Measurements from ENCODE around the gene TOP2A. TPM values are rescaled to one million over a fixed set of nuclear protein-coding genes. Genes with fewer than 3 reads are reported as not detected.
"Not testable (repeated sequence)": the region's sequence is repeated elsewhere in the genome, so short reads cannot be mapped to it uniquely, and the experiment has no call there.

The TOP2A gene
- total and polyA plus RNA-seq, 2 donors (not counting 1 experiment from before 2014, with no cell fraction given), result 39.2 to 41.6 TPM

GRCh38 chr17:40412880-40413279 is 4.8 kb downstream of the TOP2A start:
- H3K27me3 ChIP-seq (ENCODE audit: control insufficient read depth, insufficient read depth, low read length), result no peaks in the 10 kb centered on the region
- no peak overlapping the region for H2AFZ ChIP-seq (ENCODE audit: low read length)
- no peaks in the 10 kb centered on the region for H3K9me3 ChIP-seq (ENCODE audit: control insufficient read depth, insufficient read depth, low read depth, low read length)
- H3K9ac ChIP-seq (ENCODE audit: insufficient read depth, low read length), result no peak overlapping the region
- H3K27ac ChIP-seq (ENCODE audit: insufficient read depth, low read length), result no peak overlapping the region
- peaks cover 2% of the 10 kb centered on the region for H3K36me3 ChIP-seq (ENCODE audit: control insufficient read depth, insufficient read depth, low read length)
- peaks cover 36% of the 10 kb centered on the region for H3K79me2 ChIP-seq (ENCODE audit: control insufficient read depth, insufficient read depth, low read length)
- no peaks in the 10 kb centered on the region for H4K20me1 ChIP-seq (ENCODE audit: control insufficient read depth, extremely low read depth, insufficient read depth, low read length)
- DNase-seq (ENCODE audit: low read depth in 2 of 2), result no peak
- H3K4me2 ChIP-seq (ENCODE audit: extremely low read depth, insufficient read depth, low read length), result no peak overlapping the region
- H3K4me1 ChIP-seq (ENCODE audit: control insufficient read depth, extremely low read depth, insufficient read depth, low read length), result peaks cover 5% of the 10 kb centered on the region
- no peak overlapping the region for H3K4me3 ChIP-seq (replicated peaks in 1 of 4; ENCODE audit: control extremely low read depth in 1 of 4, insufficient read depth in 1 of 4, low read depth in 3 of 4, low read length in 4 of 4)
- TF ChIP-seq, protein P1, sequence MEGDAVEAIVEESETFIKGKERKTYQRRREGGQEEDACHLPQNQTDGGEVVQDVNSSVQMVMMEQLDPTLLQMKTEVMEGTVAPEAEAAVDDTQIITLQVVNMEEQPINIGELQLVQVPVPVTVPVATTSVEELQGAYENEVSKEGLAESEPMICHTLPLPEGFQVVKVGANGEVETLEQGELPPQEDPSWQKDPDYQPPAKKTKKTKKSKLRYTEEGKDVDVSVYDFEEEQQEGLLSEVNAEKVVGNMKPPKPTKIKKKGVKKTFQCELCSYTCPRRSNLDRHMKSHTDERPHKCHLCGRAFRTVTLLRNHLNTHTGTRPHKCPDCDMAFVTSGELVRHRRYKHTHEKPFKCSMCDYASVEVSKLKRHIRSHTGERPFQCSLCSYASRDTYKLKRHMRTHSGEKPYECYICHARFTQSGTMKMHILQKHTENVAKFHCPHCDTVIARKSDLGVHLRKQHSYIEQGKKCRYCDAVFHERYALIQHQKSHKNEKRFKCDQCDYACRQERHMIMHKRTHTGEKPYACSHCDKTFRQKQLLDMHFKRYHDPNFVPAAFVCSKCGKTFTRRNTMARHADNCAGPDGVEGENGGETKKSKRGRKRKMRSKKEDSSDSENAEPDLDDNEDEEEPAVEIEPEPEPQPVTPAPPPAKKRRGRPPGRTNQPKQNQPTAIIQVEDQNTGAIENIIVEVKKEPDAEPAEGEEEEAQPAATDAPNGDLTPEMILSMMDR (conservative IDR thresholded peaks at IDR 0.05 in 1 of 2, IDR thresholded peaks at IDR 0.05 in 1 of 2; ENCODE audit: low read depth in 1 of 2, low read length in 2 of 2), result no peak
- TF ChIP-seq EZH2 (IDR thresholded peaks at IDR 0.05; ENCODE audit: low read length, missing control alignments), result no peak

DNA sequence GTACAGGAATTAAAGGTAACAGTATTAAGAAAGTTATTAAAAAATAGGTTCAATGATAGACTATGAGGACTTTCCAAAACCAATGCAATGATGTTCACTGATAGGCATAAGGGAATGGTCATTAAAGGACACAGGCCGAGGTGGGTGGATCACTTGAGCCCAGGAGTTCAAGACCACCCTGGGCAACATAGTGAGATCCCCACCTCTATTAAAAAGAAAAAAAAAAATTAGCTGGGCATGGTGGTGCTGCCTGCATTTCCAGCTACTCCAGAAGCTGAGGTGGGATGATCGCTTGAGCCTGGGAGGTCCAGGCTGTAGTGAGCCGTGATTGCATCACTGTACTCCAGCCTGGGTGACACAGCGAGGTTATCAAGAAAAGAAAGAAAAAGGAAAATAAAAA is 5.9 kb downstream of the TOP2A start:
- peaks cover 5% of the 10 kb centered on the region for H3K4me1 ChIP-seq (ENCODE audit: control insufficient read depth, extremely low read depth, insufficient read depth, low read length)
- peaks cover 2% of the 10 kb centered on the region for H3K36me3 ChIP-seq (ENCODE audit: control insufficient read depth, insufficient read depth, low read length)
- H4K20me1 ChIP-seq (ENCODE audit: control insufficient read depth, extremely low read depth, insufficient read depth, low read length), result no peaks in the 10 kb centered on the region
- no peak overlapping the region for H2AFZ ChIP-seq (ENCODE audit: low read length)
- TF ChIP-seq, protein P1 (conservative IDR thresholded peaks at IDR 0.05 in 1 of 2, IDR thresholded peaks at IDR 0.05 in 1 of 2; ENCODE audit: low read depth in 1 of 2, low read length in 2 of 2), result no peak
- TF ChIP-seq EZH2 (IDR thresholded peaks at IDR 0.05; ENCODE audit: low read length, missing control alignments), result no peak
- H3K4me2 ChIP-seq (ENCODE audit: extremely low read depth, insufficient read depth, low read length), result no peak overlapping the region
- no peak for DNase-seq (ENCODE audit: low read depth in 2 of 2)
- H3K9me3 ChIP-seq (ENCODE audit: control insufficient read depth, insufficient read depth, low read depth, low read length), result no peaks in the 10 kb centered on the region
- no peak overlapping the region for H3K4me3 ChIP-seq (replicated peaks in 1 of 4; ENCODE audit: control extremely low read depth in 1 of 4, insufficient read depth in 1 of 4, low read depth in 3 of 4, low read length in 4 of 4)
- no peak overlapping the region for H3K9ac ChIP-seq (ENCODE audit: insufficient read depth, low read length)
- no peaks in the 10 kb centered on the region for H3K27me3 ChIP-seq (ENCODE audit: control insufficient read depth, insufficient read depth, low read length)
- H3K27ac ChIP-seq (ENCODE audit: insufficient read depth, low read length), result no peak overlapping the region
- peaks cover 27% of the 10 kb centered on the region for H3K79me2 ChIP-seq (ENCODE audit: control insufficient read depth, insufficient read depth, low read length)

GRCh38 chr17:40410082-40410481 is 7.6 kb downstream of the TOP2A start:
- Histone ChIP-seq H3K4me2 (ENCODE audit: extremely low read depth, insufficient read depth, low read length) (no peak overlapping the region), H2AFZ (ENCODE audit: low read length) (peak overlapping the region; percentile 25), H3K9ac (ENCODE audit: insufficient read depth, low read length) (no peak overlapping the region), H3K27me3 (ENCODE audit: control insufficient read depth, insufficient read depth, low read length) (no peaks in the 10 kb centered on the region), H3K9me3 (ENCODE audit: control insufficient read depth, insufficient read depth, low read depth, low read length) (no peaks in the 10 kb centered on the region), H3K4me3 (replicated peaks in 1 of 4; ENCODE audit: control extremely low read depth in 1 of 4, insufficient read depth in 1 of 4, low read depth in 3 of 4, low read length in 4 of 4) (no peak overlapping the region), H3K4me1 (ENCODE audit: control insufficient read depth, extremely low read depth, insufficient read depth, low read length) (no peaks in the 10 kb centered on the region), H3K36me3 (ENCODE audit: control insufficient read depth, insufficient read depth, low read length) (peaks cover 5% of the 10 kb centered on the region), H3K27ac (ENCODE audit: insufficient read depth, low read length) (no peak overlapping the region), H4K20me1 (ENCODE audit: control insufficient read depth, extremely low read depth, insufficient read depth, low read length) (no peaks in the 10 kb centered on the region), H3K79me2 (ENCODE audit: control insufficient read depth, insufficient read depth, low read length) (peaks cover 10% of the 10 kb centered on the region)
- no peak for TF ChIP-seq EZH2 (IDR thresholded peaks at IDR 0.05; ENCODE audit: low read length, missing control alignments)
- TF ChIP-seq, protein P1 (conservative IDR thresholded peaks at IDR 0.05 in 1 of 2, IDR thresholded peaks at IDR 0.05 in 1 of 2; ENCODE audit: low read depth in 1 of 2, low read length in 2 of 2), result no peak
- DNase-seq (ENCODE audit: low read depth in 2 of 2), result no peak

- H3K27me3 ChIP-seq (ENCODE audit: control insufficient read depth, insufficient read depth, low read length); H2AFZ ChIP-seq (ENCODE audit: low read length); H3K9me3 ChIP-seq (ENCODE audit: control insufficient read depth, insufficient read depth, low read depth, low read length); H4K20me1 ChIP-seq (ENCODE audit: control insufficient read depth, extremely low read depth, insufficient read depth, low read length); H3K4me3 ChIP-seq (replicated peaks in 1 of 4; ENCODE audit: control extremely low read depth in 1 of 4, insufficient read depth in 1 of 4, low read depth in 3 of 4, low read length in 4 of 4); H3K4me2 ChIP-seq (ENCODE audit: extremely low read depth, insufficient read depth, low read length); H3K36me3 ChIP-seq (ENCODE audit: control insufficient read depth, insufficient read depth, low read length); H3K4me1 ChIP-seq (ENCODE audit: control insufficient read depth, extremely low read depth, insufficient read depth, low read length); H3K79me2 ChIP-seq (ENCODE audit: control insufficient read depth, insufficient read depth, low read length); H3K9ac ChIP-seq (ENCODE audit: insufficient read depth, low read length); H3K27ac ChIP-seq (ENCODE audit: insufficient read depth, low read length); DNase-seq (ENCODE audit: low read depth in 2 of 2): not testable (repeated sequence)
Observed at GRCh38 chr17:40409540-40409939, 8.2 kb downstream of the TOP2A start.
